Cardiac fibroblast (primary cell): ENCODE data around the gene JDP2.

Experiments used
- DNase-seq, 2 donors: peaks; one replicate each; pipeline versions ENCODE4 v3.0.0 to v3.0.0-alpha.2; 2010; ENCODE audit warnings: low read depth in 2 of 2
- H3K4me3 ChIP-seq, 2 donors: replicated peaks in 1 of 2; 1 replicate in 1 of 2; 2 replicates in 1 of 2; pipeline ENCODE4 v1.5.1; 2011; ENCODE audit warnings: low read depth in 2 of 2, low read length in 2 of 2, mild to moderate bottlenecking in 2 of 2, moderate library complexity in 1 of 2
- CTCF ChIP-seq: IDR thresholded peaks from one replicate; pipeline ENCODE4 v1.5.1; 2011; ENCODE audit warnings: low read depth, mild to moderate bottlenecking, low read length, inconsistent platforms

JDP2 gene

GRCh38 chr14:75434138-75434889, 6.5 kb downstream of the JDP2 start:
- no peak overlapping the region for H3K4me3 ChIP-seq
- TF ChIP-seq CTCF: no peak
- DNase-seq: no peak

GRCh38 chr14:75434890-75435248, 7.0 kb downstream of the JDP2 start:
- no peak overlapping the region for H3K4me3 ChIP-seq
- TF ChIP-seq CTCF: no peak
- no peak for DNase-seq

- no peak for TF ChIP-seq CTCF
- DNase-seq: no peak
- no peak overlapping the region for H3K4me3 ChIP-seq
Measured at GRCh38 chr14:75435473-75435872, 7.7 kb downstream of the JDP2 start.

- no peak overlapping the region for H3K4me3 ChIP-seq
- no peak for DNase-seq
- no peak for TF ChIP-seq CTCF
Measured at GRCh38 chr14:75437201-75438143, 9.7 kb downstream of the JDP2 start.

GRCh38 chr14:75438486-75439080, 10.8 kb downstream of the JDP2 start:
- TF ChIP-seq CTCF: no peak

GRCh38 chr14:75439989-75440388, 12.2 kb downstream of the JDP2 start:
- DNase-seq: no peak
- TF ChIP-seq CTCF: no peak
- H3K4me3 ChIP-seq: no peak overlapping the region

More at GRCh38 chr14:75438486-75439080, 10.8 kb downstream of the JDP2 start:
- DNase-seq: no peak
- no peak overlapping the region for H3K4me3 ChIP-seq
